NCI-H187 treated with DMSO at 0.1 percent for 48 hours (cell line): ENCODE data around the gene ATP1B1.

Source experiments
- DNase-seq: peaks from one replicate; lab custom pipeline; 2025; lab: John Stamatoyannopoulos, UW

ATP1B1 gene

DNA sequence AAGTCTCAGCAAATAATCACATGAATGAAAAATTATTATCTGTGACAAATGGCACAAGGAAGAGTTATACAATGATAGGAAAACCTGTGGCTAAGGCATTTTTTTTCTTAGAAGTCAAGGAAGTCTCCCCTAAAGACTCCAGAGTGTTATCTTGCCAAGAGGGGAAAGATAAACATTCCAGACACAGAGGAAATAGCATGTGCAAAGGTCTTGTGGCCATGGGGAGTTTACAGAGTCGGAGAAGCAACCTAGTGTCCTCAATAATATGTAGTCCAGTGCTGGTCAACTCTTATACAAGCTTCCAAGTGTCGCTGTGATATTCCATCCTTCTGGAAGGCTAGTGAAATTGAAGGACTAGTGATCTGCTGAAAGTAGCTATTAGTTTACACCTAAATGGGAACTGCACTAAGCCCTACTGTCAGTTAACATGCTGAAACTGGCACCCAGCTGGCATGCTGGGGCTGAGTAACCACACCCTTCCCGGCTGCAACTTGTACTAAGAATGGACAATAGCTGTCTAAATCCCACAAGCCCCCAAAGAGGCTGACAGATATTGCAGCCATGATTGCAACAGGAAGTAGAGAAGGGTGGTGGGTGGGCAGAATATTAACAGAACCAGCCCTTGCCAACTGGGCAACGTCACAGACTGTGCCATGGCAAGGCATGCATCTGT is 11.5 kb upstream of the ATP1B1 start:
- DNase-seq = no peak

DNA sequence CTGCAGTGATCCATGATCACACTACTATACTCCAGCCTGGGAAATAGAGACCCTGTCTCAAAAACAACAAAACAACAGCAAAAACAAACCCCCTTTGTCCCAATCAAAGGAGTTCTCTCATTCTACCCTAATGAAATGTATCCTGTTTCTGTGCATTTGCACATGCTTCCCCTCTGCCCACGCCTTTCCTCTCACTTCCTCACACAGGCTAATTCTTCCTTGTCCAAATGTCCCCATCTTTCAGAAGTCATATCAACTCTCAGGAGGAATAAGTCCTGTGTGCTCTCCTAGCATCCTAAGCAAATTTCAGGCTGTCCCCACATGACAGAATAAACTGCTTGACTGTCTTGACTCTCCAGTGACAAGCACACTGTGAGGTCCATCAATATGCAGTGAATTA is 8.1 kb upstream of the ATP1B1 start:
- no peak for DNase-seq

DNA sequence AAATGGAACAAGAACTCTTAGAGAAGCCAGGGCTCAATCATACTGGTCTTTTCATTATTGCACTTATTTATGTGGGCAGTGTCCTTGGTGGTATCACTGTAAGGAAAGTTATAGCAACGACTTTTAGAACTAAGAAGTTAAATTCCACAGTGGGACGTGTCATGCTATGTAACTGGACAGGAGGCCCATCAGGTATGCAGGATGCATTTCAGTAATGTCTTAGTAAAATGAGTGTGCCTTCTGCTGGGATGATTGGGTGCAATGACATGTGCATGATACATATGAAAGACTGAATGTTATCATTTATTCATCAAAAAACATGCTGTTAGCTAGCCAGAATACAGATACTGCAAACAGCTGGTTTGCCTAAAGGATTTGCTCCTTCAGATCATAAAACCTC is 6.9 kb upstream of the ATP1B1 start:
- no peak for DNase-seq

DNA sequence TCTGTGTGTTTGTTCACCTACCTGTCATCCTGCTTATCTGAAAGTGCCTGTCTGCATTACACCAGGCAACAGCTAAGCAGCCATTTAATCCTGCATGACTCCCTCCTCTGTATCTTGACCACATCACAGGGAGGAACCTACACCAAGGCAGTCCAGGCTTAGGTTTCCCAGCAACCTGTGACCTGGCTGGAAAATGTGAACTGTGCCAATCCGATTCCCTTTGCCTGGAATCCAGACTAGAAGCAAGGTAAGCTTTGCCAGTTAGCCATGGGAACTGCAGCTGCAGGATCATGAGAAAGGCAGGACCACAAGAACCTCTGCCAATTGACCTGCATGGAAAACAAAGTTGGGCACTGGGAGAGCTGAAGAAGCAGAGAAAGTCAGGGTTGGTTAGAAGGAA is 6.3 kb upstream of the ATP1B1 start:
- DNase-seq = no peak

DNA sequence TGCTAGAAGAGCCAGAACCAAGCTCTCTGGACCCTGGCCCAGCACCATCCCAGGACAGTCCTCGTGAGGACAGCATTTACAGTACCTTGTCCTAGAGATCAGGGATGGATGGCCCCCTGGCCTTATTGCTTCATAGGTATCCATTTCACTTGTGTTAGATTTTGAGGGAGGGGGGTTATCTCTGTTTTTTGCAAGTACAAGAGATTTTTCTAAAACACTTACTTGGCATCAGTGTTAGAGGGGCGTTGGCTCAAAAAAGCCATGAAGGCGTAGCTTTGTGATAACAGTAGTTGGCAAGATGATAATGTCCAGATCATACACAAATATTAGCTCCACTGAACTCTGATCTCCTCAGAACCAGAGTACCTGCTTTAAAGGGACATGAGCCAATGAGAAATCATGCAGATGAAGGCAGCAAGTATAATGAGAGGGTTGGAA is 5.8 kb upstream of the ATP1B1 start:
- DNase-seq = no peak

GRCh38 chr1:169102567-169102966 is 3.9 kb upstream of the ATP1B1 start:
- peak; percentile 69 for DNase-seq

GRCh38 chr1:169103002-169103401 is 3.5 kb upstream of the ATP1B1 start:
- no peak for DNase-seq

DNA sequence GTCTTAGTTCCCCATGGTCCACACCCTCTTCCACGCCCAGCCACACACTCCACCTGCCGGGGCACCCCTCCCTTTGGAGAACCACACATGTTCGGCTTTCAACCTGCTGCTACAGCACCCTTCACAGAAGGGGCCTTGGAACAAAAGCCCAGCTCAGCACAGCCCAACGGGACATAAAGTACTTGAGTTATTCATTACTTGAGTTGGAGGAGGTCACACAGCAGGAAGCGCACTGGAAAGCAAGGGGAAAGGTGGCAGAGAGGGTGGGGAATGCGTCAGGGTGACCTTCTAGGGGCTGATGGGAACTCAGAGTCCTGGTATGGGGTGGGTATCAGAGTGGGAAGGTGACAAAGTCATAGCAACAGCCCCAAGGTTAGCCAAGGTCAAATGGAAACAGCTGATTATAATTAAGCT is 3.0 kb upstream of the ATP1B1 start:
- peak; percentile 90 for DNase-seq

GRCh38 chr1:169105087-169105433 is 1.4 kb upstream of the ATP1B1 start:
- DNase-seq = no peak

- DNase-seq = peak; percentile 71
Measured at GRCh38 chr1:169105434-169106094, 926 bp upstream of the ATP1B1 start.

- no peak for DNase-seq
Measured at GRCh38 chr1:169106921-169107602, 572 bp downstream of the ATP1B1 start.

DNA sequence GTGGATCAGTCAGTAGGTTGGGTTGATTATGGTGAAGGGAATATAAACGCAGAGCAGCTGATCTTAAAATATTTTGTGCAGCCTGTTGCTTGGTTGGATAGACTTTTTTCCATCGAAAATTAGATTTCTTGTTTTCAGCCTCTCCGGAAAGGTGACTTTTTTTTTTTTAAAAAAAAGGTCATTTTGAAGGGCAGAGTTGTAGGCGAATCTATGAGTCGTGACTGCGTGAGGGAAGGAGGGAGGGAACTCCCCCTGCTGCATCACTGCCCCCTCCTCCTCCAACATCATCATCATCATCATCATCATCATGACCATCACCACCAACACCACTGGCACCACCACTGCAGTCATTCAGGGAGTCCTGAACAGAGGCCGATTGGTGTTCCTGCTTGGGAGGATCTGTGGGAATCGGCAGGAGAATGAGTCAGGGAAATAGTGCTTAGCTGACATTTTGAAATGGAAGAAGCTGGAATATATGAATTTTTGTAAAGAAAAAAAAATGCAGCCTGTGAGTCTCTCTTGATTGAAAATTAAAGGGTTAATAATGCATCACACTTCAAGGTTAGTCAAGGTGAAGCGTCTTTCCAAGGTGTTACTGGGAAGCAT is 1.2 kb downstream of the ATP1B1 start:
- no peak for DNase-seq

- no peak for DNase-seq
Measured at GRCh38 chr1:169108223-169108622, 1.7 kb downstream of the ATP1B1 start.

- DNase-seq = no peak
Measured at GRCh38 chr1:169108863-169109560, 2.5 kb downstream of the ATP1B1 start.

DNA sequence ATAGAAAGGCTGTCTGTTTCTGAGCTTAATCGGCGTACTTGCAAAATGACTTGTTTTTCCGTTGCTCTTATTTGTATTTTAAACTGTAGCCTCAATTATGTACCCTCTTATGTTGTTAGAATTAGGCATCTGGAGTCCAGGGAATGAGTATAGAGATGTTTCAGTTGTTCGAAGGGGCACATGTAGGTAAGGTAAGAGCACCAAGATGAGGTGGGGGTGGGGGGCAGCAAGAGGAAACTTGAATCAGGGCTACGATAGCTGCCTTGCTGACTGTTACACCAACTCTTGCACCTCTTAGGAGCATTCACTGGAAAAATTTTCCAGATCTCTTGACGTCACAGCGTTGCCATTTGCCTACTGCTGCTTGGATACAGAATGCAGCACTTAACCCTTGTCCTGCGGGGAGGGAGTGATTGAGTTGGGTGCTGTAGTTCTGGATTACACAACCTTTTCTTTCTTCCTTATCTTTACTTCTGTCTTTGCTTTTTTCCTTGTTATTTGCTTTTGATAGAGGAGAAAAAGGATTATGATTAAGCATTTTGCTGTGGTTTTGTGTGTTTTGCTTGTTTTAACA is 3.2 kb downstream of the ATP1B1 start:
- DNase-seq = no peak

- DNase-seq = no peak
Measured at GRCh38 chr1:169110236-169110635, 3.7 kb downstream of the ATP1B1 start.

DNA sequence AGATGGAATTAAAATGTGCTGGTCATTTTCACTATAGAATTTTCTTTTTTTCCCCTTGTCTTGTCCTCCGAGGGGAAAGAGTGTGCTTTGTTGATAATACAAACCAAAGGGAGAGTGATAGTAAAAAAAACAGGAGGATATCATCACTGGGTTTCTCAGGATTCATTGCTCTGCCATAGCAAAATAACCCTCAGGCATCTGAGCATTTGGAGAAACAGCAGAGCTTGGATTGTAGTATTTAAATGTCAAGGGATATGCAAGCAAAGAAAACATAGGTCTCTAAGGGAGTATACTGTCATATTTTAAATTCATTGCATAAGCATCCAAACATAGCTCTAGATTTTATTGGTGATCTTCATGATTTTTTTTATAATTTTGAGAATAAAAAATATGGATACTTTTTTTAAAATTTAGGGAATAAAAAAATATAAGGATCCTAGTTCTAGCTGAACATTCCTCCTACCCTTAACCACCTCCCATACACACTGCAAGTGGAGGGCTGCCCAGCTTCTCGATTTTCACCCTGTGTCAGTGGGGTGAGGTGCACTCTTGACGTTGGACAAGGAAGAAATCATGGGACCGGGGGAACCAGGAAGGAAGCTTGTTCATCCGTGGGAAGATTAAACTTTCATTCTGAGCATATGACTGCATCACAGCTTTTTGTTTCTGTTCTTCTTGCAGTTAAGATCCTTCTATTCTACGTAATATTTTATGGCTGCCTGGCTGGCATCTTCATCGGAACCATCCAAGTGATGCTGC is 4.4 kb downstream of the ATP1B1 start:
- DNase-seq = no peak

DNA sequence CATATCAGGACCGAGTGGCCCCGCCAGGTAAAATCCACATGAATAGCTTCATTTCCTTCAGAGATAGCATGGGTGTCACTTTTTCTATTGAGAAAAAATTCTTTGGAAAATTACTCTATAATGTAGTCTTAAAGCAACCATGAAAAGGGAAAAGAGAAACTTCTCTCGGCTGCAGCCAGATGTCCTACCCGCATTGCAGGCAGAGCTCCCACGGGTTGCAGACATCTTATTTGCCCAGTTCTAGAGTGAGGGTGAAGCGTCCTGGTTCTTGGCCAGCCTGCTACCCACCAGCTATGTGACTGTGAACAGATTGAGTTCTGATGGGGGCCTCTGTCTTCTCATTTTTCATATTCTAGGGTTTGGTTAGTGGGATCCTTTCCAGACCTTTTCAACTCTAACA is 5.0 kb downstream of the ATP1B1 start:
- no peak for DNase-seq

GRCh38 chr1:169112241-169112640 is 5.8 kb downstream of the ATP1B1 start:
- DNase-seq = no peak

- no peak for DNase-seq
Measured at GRCh38 chr1:169113613-169114119, 7.2 kb downstream of the ATP1B1 start.
